Activated B cell treated with CpG ODN at 0.5 μM for 24 hours (primary cell): ENCODE results near the gene PEF1. TPM values are rescaled to one million over a fixed set of nuclear protein-coding genes. Genes with fewer than 3 reads are reported as not detected.

Experiments
- ATAC-seq: fragments of 200-7000 bp; cut with Tn5 transposase; one replicate; pipeline ENCODE4 v1.10.0; 2021; ENCODE audit warnings: low read depth, mild to moderate bottlenecking, moderate library complexity
- CTCF ChIA-PET: fragments of 350-600 bp; sonication (Branson Sonifier 250); formaldehyde crosslinking; loops from one replicate; lab custom pipeline; 2021; ENCODE audit warnings: antibody characterized with exemption; lab: Charles Lee
- POLR2A ChIA-PET: fragments of 350-600 bp; sonication (Branson Sonifier 250); formaldehyde crosslinking; loops from one replicate; lab custom pipeline; 2021; ENCODE audit warnings: antibody characterized with exemption; lab: Charles Lee
- DNase-seq: peaks from one replicate; pipeline ENCODE4 v3.0.0; 2022
- H3K27ac Mint-ChIP-seq: one replicate; pipeline ENCODE4 v1.8.0; 2020; ENCODE audit warnings: mixed read lengths
- H3K27me3 Mint-ChIP-seq: one replicate; pipeline ENCODE4 v1.8.0; 2021; ENCODE audit warnings: mixed read lengths
- H3K36me3 Mint-ChIP-seq: one replicate; pipeline ENCODE4 v1.8.0; 2021; ENCODE audit warnings: low read depth, mixed read lengths
- H3K4me1 Mint-ChIP-seq: one replicate; pipeline ENCODE4 v1.8.0; 2021; ENCODE audit warnings: mixed read lengths
- H3K4me3 Mint-ChIP-seq: one replicate; pipeline ENCODE4 v1.8.0; 2020; ENCODE audit warnings: mild to moderate bottlenecking, mixed read lengths
- H3K9me3 Mint-ChIP-seq: one replicate; pipeline ENCODE4 v1.8.0; 2020; ENCODE audit warnings: mixed read lengths
- intact Hi-C: fragments of 100-400 bp; cut with micrococcal nuclease; formaldehyde crosslinking; loops from one replicate; pipeline ENCODE4 v1.15.1; 2024
- total RNA-seq: library from RNA; stranded (reverse); gene quantifications from 2 replicates; pipeline ENCODE4 v1.2.3, GENCODE V29; 2022
- TF ChIP-seq, protein P1 (sequence below): fragments of 200-600 bp; IDR thresholded peaks from one replicate; pipeline ENCODE4 v1.8.0; 2022; ENCODE audit warnings: antibody characterized with exemption, mild to moderate bottlenecking

The PEF1 gene
- total RNA-seq, 1 donor from 2014 or later: 58.0 TPM

DNA sequence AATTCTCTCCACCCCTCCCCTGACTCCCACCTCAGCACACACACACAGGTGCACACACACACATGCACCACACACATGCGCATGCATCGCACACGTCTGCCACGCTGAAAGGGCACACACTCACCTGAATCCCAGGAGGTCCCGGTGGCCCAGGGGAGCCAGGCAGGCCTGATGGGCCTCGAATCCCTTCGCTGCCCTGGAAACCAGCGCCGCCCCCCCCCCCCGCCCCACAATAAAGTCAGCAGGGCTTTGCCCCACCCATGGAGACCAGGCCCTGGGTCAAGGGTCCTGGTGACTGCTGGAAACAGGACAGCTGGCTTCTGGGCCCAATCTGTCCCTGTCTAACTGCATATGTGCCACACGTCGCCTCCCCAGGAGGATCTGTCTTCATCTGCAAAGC is 17.8 kb upstream of the PEF1 start:
- Mint-ChIP-seq H3K27ac (no peak overlapping the region), H3K9me3 (no peaks in the 10 kb centered on the region), H3K4me1 (no peaks in the 10 kb centered on the region), H3K36me3 (no peaks in the 10 kb centered on the region), H3K27me3 (peaks cover 12% of the 10 kb centered on the region), H3K4me3 (no peak overlapping the region)
- DNase-seq (no peak), ATAC-seq (no peak)
- intact Hi-C loops: no loop called here
- TF ChIP-seq, protein P1, sequence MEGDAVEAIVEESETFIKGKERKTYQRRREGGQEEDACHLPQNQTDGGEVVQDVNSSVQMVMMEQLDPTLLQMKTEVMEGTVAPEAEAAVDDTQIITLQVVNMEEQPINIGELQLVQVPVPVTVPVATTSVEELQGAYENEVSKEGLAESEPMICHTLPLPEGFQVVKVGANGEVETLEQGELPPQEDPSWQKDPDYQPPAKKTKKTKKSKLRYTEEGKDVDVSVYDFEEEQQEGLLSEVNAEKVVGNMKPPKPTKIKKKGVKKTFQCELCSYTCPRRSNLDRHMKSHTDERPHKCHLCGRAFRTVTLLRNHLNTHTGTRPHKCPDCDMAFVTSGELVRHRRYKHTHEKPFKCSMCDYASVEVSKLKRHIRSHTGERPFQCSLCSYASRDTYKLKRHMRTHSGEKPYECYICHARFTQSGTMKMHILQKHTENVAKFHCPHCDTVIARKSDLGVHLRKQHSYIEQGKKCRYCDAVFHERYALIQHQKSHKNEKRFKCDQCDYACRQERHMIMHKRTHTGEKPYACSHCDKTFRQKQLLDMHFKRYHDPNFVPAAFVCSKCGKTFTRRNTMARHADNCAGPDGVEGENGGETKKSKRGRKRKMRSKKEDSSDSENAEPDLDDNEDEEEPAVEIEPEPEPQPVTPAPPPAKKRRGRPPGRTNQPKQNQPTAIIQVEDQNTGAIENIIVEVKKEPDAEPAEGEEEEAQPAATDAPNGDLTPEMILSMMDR: no peak
- CTCF ChIA-PET: interaction anchor here (1.3 to 7.4 kb wide), 2 partner anchors 128 to 302 kb away, joined by 5 to 114 read pairs; no protein-coding TSS in a partner anchor
- POLR2A ChIA-PET: interaction anchor here (3.5 kb wide), 1 partner anchor 126 kb away, joined by 16 read pairs; no protein-coding TSS in a partner anchor

DNA sequence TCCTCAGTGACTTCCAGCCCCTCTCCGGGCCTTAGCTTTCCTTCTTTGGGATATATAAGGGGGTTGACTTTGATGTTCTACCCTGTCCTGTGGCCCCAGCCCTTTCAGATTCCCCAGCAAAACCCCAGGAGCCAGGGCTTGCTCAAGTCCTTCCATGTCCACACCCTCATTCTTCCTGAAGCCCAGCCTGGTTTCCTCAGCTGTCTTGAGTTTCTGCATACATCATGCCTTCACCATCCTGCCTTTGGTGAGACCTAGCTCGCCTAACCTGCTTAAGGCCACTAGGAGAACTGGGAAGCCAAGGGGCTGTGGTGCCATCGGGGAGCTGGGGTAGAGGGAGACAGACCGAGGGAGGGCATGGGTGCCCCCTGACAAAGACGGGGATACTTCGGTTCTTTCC is 17.2 kb upstream of the PEF1 start:
- Mint-ChIP-seq H3K36me3 (no peaks in the 10 kb centered on the region), H3K27me3 (peaks cover 12% of the 10 kb centered on the region), H3K9me3 (no peaks in the 10 kb centered on the region), H3K27ac (no peak overlapping the region), H3K4me3 (no peak overlapping the region), H3K4me1 (no peaks in the 10 kb centered on the region)
- TF ChIP-seq, protein P1: no peak
- DNase-seq: no peak
- ATAC-seq: no peak
- intact Hi-C loops: no loop called here
- ChIA-PET POLR2A (interaction anchor here (0.9 kb wide), 1 partner anchor 128 kb away, joined by 3 read pairs; no protein-coding TSS in a partner anchor), CTCF (interaction anchor here (0.9 to 7.4 kb wide), 3 partner anchors 25 to 128 kb away, joined by 3 to 114 read pairs (median 3); no protein-coding TSS in a partner anchor)

DNA sequence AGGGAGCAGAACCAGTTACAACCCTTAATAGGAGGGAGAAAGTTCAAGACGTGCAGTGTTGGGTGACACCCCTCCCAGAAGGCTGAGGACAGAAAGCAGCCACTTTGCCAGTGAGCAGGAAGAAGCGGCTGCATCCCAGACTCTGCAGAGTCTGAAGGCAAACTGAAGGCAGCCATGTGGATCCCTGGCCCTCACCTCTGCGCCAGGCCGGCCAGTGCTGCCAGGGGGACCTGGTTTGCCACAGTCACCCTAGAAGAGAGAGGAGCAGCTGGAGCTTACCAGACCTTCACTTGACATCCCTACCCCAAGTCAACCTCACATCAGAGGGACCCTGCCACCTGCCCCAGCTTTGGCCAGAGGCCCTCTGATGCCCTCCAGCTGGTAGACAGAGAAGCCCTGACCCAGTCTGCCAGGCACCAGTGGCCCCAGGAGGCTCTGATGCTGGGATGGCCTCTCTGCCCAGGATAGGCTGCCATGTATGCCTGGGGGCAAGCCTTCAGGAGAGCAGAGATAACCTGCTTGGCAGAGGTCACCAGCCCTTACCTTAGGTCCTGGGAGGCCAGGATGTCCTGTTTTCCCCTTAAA is 16.3 kb upstream of the PEF1 start:
- Mint-ChIP-seq H3K36me3 (no peaks in the 10 kb centered on the region), H3K27me3 (peaks cover 14% of the 10 kb centered on the region), H3K4me1 (no peaks in the 10 kb centered on the region), H3K27ac (no peak overlapping the region), H3K4me3 (no peak overlapping the region), H3K9me3 (no peaks in the 10 kb centered on the region)
- no peak for ATAC-seq
- TF ChIP-seq, protein P1: no peak
- CTCF ChIA-PET: interaction anchor here (1.1 to 7.4 kb wide), 2 partner anchors 24 to 129 kb away, joined by 3 to 114 read pairs; no protein-coding TSS in a partner anchor
- DNase-seq: no peak
- POLR2A ChIA-PET: interaction anchor here (0.9 kb wide), 1 partner anchor 128 kb away, joined by 3 read pairs; no protein-coding TSS in a partner anchor
- intact Hi-C loops: no loop called here

DNA sequence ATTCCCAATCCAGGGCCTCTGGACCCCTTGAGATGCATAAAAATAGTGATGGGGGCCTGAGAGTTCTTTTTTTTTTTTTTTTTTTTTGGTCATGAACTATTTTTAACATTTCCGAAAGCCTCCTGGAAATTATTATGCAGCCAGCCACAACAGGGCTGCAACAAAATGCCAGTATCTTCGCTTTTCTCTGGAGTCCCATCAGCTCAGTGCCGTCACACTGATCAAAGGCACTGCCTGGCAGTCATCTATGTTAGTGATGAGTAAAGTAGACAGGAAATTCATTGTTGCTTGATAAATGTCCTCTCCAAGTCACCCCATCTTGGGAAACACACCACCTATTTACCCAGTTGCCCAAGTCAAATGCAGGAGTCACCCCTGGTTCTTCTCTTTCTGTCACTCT is 15.2 kb upstream of the PEF1 start:
- CTCF ChIA-PET: interaction anchor here (1.5 to 7.4 kb wide), 2 partner anchors 130 to 304 kb away, joined by 4 to 114 read pairs; no protein-coding TSS in a partner anchor
- H3K4me3 Mint-ChIP-seq: no peak overlapping the region
- intact Hi-C loops: no loop called here
- H3K36me3 Mint-ChIP-seq: no peaks in the 10 kb centered on the region
- H3K27me3 Mint-ChIP-seq: peaks cover 14% of the 10 kb centered on the region
- TF ChIP-seq, protein P1: no peak
- no peak overlapping the region for H3K27ac Mint-ChIP-seq
- no peaks in the 10 kb centered on the region for H3K9me3 Mint-ChIP-seq
- H3K4me1 Mint-ChIP-seq: no peaks in the 10 kb centered on the region
- POLR2A ChIA-PET: interaction anchor here (0.7 kb wide), 1 partner anchor 75 kb away, joined by 5 read pairs; no protein-coding TSS in a partner anchor
- DNase-seq (no peak), ATAC-seq (no peak)

DNA sequence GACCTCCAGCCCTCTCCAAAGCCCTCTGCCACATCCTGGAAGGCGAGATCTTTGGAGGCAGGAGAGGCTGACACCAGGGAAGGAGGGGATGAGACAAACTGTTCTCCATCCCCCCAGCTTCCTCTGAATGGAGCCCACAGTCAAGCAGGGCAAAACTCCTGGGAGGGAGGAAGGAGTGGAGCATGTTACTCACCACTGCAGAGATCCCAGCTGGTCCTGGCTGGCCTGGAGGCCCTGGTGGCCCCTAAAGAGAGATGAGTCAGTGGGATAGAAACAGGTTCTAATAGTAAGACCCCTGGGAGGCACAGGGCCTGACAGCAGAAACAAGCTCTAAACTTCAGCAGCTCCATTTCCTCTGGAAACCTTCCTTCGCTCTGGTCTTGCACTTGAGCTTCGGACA is 14.0 kb upstream of the PEF1 start:
- TF ChIP-seq, protein P1: no peak
- CTCF ChIA-PET: interaction anchor here (1.2 to 1.5 kb wide), 2 partner anchors 130 to 305 kb away, joined by 4 read pairs; no protein-coding TSS in a partner anchor
- no peak overlapping the region for H3K4me3 Mint-ChIP-seq

More for the DNA sequence above, 14.0 kb upstream of the PEF1 start:
- Mint-ChIP-seq H3K9me3 (no peaks in the 10 kb centered on the region), H3K27me3 (peaks cover 12% of the 10 kb centered on the region), H3K36me3 (no peaks in the 10 kb centered on the region), H3K27ac (no peak overlapping the region), H3K4me1 (no peaks in the 10 kb centered on the region)
- POLR2A ChIA-PET: no interaction called here
- DNase-seq: no peak
- ATAC-seq: no peak
- intact Hi-C loops: no loop called here
